Endothelial cell of umbilical vein (primary cell): ENCODE results near the gene PARN. TPM values are rescaled to one million over a fixed set of nuclear protein-coding genes. Genes with fewer than 3 reads are reported as not detected.

Experiments
- BruUV-seq: library from RNA; stranded (reverse); fragments of 400-500 nt; replicated peaks from 2 replicates; lab custom pipeline; 2021; lab: Mats Ljungman, UMichigan
- CTCF ChIA-PET: fragments of 300-600, 350-600 bp; sonication (Branson Sonifier 250); formaldehyde crosslinking; loops from one replicate; lab custom pipeline; 2021; ENCODE audit warnings: antibody characterized with exemption, inconsistent platforms; lab: Charles Lee
- POLR2A ChIA-PET: fragments of 300-600, 350-600 bp; sonication (Branson Sonifier 250); formaldehyde crosslinking; loops from one replicate; lab custom pipeline; 2021; ENCODE audit warnings: antibody characterized with exemption, inconsistent platforms; lab: Charles Lee
- DNase-seq: peaks from one replicate; pipeline ENCODE4 v3.0.0-alpha.2; 2011; ENCODE audit warnings: low read depth, low spot score
- FAIRE-seq: peaks from 2 replicates; lab custom pipeline; 2011; peaks lifted over from hg19 to GRCh38; lab: Jason Lieb, UNC
- H2AFZ ChIP-seq: 2 replicates; pipeline ENCODE4 v1.6.0; 2012; ENCODE audit warnings: low read depth, low read length, control low read depth, inconsistent platforms
- H3K27ac ChIP-seq: 2 replicates; pipeline ENCODE4 v1.5.1; 2011; ENCODE audit warnings: low read depth, mild to moderate bottlenecking, control low read depth, low read length, moderate library complexity; ENCODE audit not compliant: insufficient read depth
- H3K27me3 ChIP-seq, 2 experiments: 2 replicates each; pipeline versions ENCODE4 v1.6.0 to v1.6.1; 2011; ENCODE audit warnings: low read length in 2 of 2, mixed read lengths in 1 of 2; ENCODE audit not compliant: control insufficient read depth in 2 of 2, insufficient read depth in 2 of 2
- H3K36me3 ChIP-seq, 2 experiments: 2 replicates in 1 of 2; 3 replicates in 1 of 2; pipeline ENCODE4 v1.5.1; 2011; ENCODE audit warnings: low read length in 2 of 2, mild to moderate bottlenecking in 1 of 2, moderate library complexity in 1 of 2; ENCODE audit not compliant: control insufficient read depth in 2 of 2, insufficient read depth in 2 of 2; ENCODE audit errors: extremely low read depth in 1 of 2
- H3K4me1 ChIP-seq: 3 replicates; pipeline ENCODE4 v1.5.1; 2011; ENCODE audit warnings: mild to moderate bottlenecking, low read length; ENCODE audit not compliant: control insufficient read depth, insufficient read depth; ENCODE audit errors: extremely low read depth
- H3K4me2 ChIP-seq: 2 replicates; pipeline ENCODE4 v1.6.1; 2011; ENCODE audit warnings: low read length, control low read depth, mixed read lengths; ENCODE audit not compliant: insufficient read depth
- H3K4me3 ChIP-seq, 3 experiments: fragments of 200-600 bp in 1 of 3; sonication (generic), shearing (Covaris generic) in 1 of 3; replicated peaks in 1 of 3; 2 replicates each; pipeline ENCODE4 v1.5.1; 2011 to 2016; ENCODE audit warnings: control low read depth in 3 of 3, low read length in 3 of 3, mild to moderate bottlenecking in 2 of 3, inconsistent platforms in 1 of 3, low read depth in 1 of 3, moderate library complexity in 1 of 3; ENCODE audit not compliant: insufficient read depth in 1 of 3
- H3K79me2 ChIP-seq: 2 replicates; pipeline ENCODE4 v1.6.0; 2012; ENCODE audit warnings: low read length, inconsistent platforms; ENCODE audit not compliant: control insufficient read depth, insufficient read depth
- H3K9ac ChIP-seq: replicated peaks from 2 replicates; pipeline ENCODE3; 2011; ENCODE audit warnings: low read length, control low read depth; ENCODE audit not compliant: insufficient read depth; ENCODE audit errors: extremely low read depth
- H3K9me1 ChIP-seq: replicated peaks from 3 replicates; pipeline ENCODE4 v1.6.0; 2011; ENCODE audit warnings: mild to moderate bottlenecking, low read length; ENCODE audit not compliant: control insufficient read depth, insufficient read depth; ENCODE audit errors: extremely low read depth
- H3K9me3 ChIP-seq: replicated peaks from 2 replicates; pipeline ENCODE4 v1.5.1; 2012; ENCODE audit warnings: low read length, inconsistent platforms; ENCODE audit not compliant: control insufficient read depth, insufficient read depth
- H4K20me1 ChIP-seq: replicated peaks from 2 replicates; pipeline ENCODE3; 2011; ENCODE audit warnings: mild to moderate bottlenecking, low read length; ENCODE audit not compliant: control insufficient read depth, insufficient read depth; ENCODE audit errors: extremely low read depth
- EZH2 ChIP-seq: IDR thresholded peaks from 2 replicates; pipeline ENCODE4 v1.6.1; 2012; ENCODE audit warnings: borderline replicate concordance, low read depth, mild to moderate bottlenecking, moderate library complexity, low read length, inconsistent platforms; ENCODE audit not compliant: severe bottlenecking
- FOS ChIP-seq: IDR thresholded peaks from 2 replicates; pipeline ENCODE4 v1.6.1; 2011; ENCODE audit warnings: mild to moderate bottlenecking, low read length, moderate library complexity, borderline replicate concordance; ENCODE audit not compliant: insufficient read depth
- GATA2 ChIP-seq: IDR thresholded peaks from 2 replicates; pipeline ENCODE4 v1.7.0; 2011; ENCODE audit warnings: low read depth, mild to moderate bottlenecking, moderate library complexity, mixed read lengths, low read length; ENCODE audit not compliant: insufficient read length, insufficient read depth
- JUN ChIP-seq: IDR thresholded peaks from 2 replicates; pipeline ENCODE4 v1.6.1; 2011; ENCODE audit warnings: borderline replicate concordance, low read depth; ENCODE audit not compliant: insufficient read length, insufficient read depth
- MYC ChIP-seq: IDR thresholded peaks from one replicate; pipeline ENCODE4 v1.6.1; 2011; ENCODE audit warnings: mild to moderate bottlenecking, low read depth, low read length
- POLR2A ChIP-seq: IDR thresholded peaks from 2 replicates; pipeline ENCODE4 v1.6.1; 2012; ENCODE audit warnings: low read depth, mild to moderate bottlenecking, control low read depth, low read length
- POLR2AphosphoS5 ChIP-seq: IDR thresholded peaks from 2 replicates; pipeline ENCODE4 v1.6.1; 2012; ENCODE audit warnings: low read depth, mild to moderate bottlenecking, control low read depth, low read length, moderate library complexity; ENCODE audit not compliant: insufficient read depth
- dilution Hi-C: fragments of 300-500 bp; cut with MboI; formaldehyde crosslinking; loops from one replicate; pipeline ENCODE4 v1.15.0; 2019; ENCODE audit warnings: low sequenced_read_pairs; ENCODE audit not compliant: extremely low pct_ligation_motif_present
- intact Hi-C: fragments of 100-400 bp; cut with micrococcal nuclease; formaldehyde crosslinking; loops from one replicate; pipeline ENCODE4 v1.10.0; 2022
- polyA plus RNA-seq, 4 experiments: library from polyadenylated mRNA; depleted of rRNA in 3 of 4; stranded (reverse) in 3 of 4; unstranded in 1 of 4; fragments of >200 nt; gene quantifications; 2 replicates each; pipeline versions ENCODE4 v1.2.1 to v1.2.3, GENCODE V29; 2011 to 2012; ENCODE audit warnings: missing spikeins in 1 of 4
- total RNA-seq: library from RNA; stranded (reverse); gene quantifications from 2 replicates; pipeline ENCODE4 v1.2.3, GENCODE V29; 2021
- TF ChIP-seq, protein P1 (sequence below), 2 donors: IDR thresholded peaks; 1 replicate in 1 of 2; 2 replicates in 1 of 2; pipeline ENCODE4 v1.5.1; 2011; ENCODE audit warnings: low read length in 2 of 2, mild to moderate bottlenecking in 2 of 2, moderate library complexity in 2 of 2, control low read depth in 1 of 2, inconsistent platforms in 1 of 2, low read depth in 1 of 2; ENCODE audit not compliant: insufficient read depth in 1 of 2; ENCODE audit errors: extremely low read depth in 1 of 2
- TF ChIP-seq, protein P2 (sequence below): IDR thresholded peaks from 2 replicates; pipeline ENCODE4 v1.6.1; 2011; ENCODE audit not compliant: insufficient read depth, insufficient read length

The PARN gene
- total and polyA plus RNA-seq, 2 donors (not counting 3 experiments of a cell fraction or from before 2014, with no cell fraction given), result 16.9 to 24.6 TPM

DNA sequence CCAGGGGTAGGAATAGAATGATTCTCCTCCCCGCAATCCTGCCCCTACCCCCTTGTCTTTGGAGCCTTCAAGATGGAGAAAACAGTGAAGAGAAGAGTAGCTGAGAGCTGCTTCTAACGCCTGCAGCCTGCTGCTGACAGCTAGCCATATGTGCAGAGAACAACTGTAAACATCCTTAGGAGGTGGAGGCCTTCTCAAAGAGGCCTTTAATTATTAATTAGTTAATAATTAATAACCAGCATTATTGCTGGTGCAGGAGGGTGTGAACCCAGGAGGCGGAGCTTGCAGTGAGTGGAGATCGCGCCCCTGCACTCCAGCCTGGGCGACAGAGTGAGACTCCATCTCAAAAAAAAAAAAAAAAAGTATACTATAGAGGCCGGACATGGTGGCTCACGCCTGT is 11.1 kb upstream of the PARN start:
- Histone ChIP-seq H3K27ac (no peak overlapping the region), H3K9me3 (no peaks in the 10 kb centered on the region), H3K4me3 (no peak overlapping the region), H3K27me3 (no peaks in the 10 kb centered on the region), H3K4me1 (no peaks in the 10 kb centered on the region), H4K20me1 (peaks cover 5% of the 10 kb centered on the region), H3K9me1 (no peaks in the 10 kb centered on the region), H3K4me2 (no peak overlapping the region), H3K36me3 (peaks cover 7 to 22% of the 10 kb centered on the region in 2 experiments), H3K9ac (no peak overlapping the region), H3K79me2 (peaks cover 79% of the 10 kb centered on the region), H2AFZ (no peak overlapping the region)
- no TSS peak for BruUV-seq
- TF ChIP-seq POLR2A (no peak), JUN (no peak), GATA2 (no peak), EZH2 (no peak), FOS (no peak), POLR2AphosphoS5 (no peak), MYC (no peak)
- TF ChIP-seq, protein P1, sequence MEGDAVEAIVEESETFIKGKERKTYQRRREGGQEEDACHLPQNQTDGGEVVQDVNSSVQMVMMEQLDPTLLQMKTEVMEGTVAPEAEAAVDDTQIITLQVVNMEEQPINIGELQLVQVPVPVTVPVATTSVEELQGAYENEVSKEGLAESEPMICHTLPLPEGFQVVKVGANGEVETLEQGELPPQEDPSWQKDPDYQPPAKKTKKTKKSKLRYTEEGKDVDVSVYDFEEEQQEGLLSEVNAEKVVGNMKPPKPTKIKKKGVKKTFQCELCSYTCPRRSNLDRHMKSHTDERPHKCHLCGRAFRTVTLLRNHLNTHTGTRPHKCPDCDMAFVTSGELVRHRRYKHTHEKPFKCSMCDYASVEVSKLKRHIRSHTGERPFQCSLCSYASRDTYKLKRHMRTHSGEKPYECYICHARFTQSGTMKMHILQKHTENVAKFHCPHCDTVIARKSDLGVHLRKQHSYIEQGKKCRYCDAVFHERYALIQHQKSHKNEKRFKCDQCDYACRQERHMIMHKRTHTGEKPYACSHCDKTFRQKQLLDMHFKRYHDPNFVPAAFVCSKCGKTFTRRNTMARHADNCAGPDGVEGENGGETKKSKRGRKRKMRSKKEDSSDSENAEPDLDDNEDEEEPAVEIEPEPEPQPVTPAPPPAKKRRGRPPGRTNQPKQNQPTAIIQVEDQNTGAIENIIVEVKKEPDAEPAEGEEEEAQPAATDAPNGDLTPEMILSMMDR (IDR thresholded peaks at IDR 0.05; ENCODE audit: extremely low read depth in 1 of 2, insufficient read depth in 1 of 2, low read depth in 1 of 2, low read length in 2 of 2), result no peak
- TF ChIP-seq, protein P2, sequence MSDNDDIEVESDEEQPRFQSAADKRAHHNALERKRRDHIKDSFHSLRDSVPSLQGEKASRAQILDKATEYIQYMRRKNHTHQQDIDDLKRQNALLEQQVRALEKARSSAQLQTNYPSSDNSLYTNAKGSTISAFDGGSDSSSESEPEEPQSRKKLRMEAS, result no peak
- ChIA-PET CTCF (no interaction called here), POLR2A (no interaction called here)
- dilution Hi-C loops (no loop called here), intact Hi-C loops (no loop called here)
- FAIRE-seq (no peak), DNase-seq (no peak)
